Kidney (tissue), 14 donors: ENCODE measurements around the gene MAPK10. TPM values are rescaled to one million over a fixed set of nuclear protein-coding genes. Genes with fewer than 3 reads are reported as not detected.

ENCODE experiments used
- DNase-seq, 5 donors: peaks; one replicate each; pipeline ENCODE4 v3.0.0-alpha.2; 2013 to 2020
- FAIRE-seq: peaks from 2 replicates; lab custom pipeline; 2012; peaks lifted over from hg19 to GRCh38; lab: Jason Lieb, UNC
- H3K27ac ChIP-seq, 2 donors: one replicate each; pipeline ENCODE4 v1.7.0; 2013; ENCODE audit warnings: low read depth in 2 of 2, low read length in 2 of 2, inconsistent platforms in 1 of 2
- H3K27me3 ChIP-seq: one replicate; pipeline ENCODE4 v1.7.1; 2013; ENCODE audit warnings: low read length, inconsistent platforms; ENCODE audit not compliant: control insufficient read depth, insufficient read depth
- H3K36me3 ChIP-seq, 3 donors: one replicate each; pipeline versions ENCODE4 v1.7.0 to v1.7.1; 2013; ENCODE audit warnings: low read length in 3 of 3, control low read depth in 1 of 3, inconsistent platforms in 1 of 3; ENCODE audit not compliant: insufficient read depth in 3 of 3, control insufficient read depth in 2 of 3
- H3K4me1 ChIP-seq, 3 donors: one replicate each; pipeline versions ENCODE4 v1.7.0 to v1.7.1; 2013; ENCODE audit warnings: low read length in 3 of 3, inconsistent platforms in 1 of 3, low read depth in 1 of 3; ENCODE audit not compliant: control insufficient read depth in 2 of 3, insufficient read depth in 2 of 3
- H3K4me3 ChIP-seq, 3 donors: one replicate each; pipeline versions ENCODE4 v1.7.0 to v1.8.1; 2013; ENCODE audit warnings: low read length in 3 of 3, control low read depth in 1 of 3, inconsistent platforms in 1 of 3
- H3K9ac ChIP-seq, 3 donors: one replicate each; pipeline versions ENCODE4 v1.7.0 to v1.7.1; 2013; ENCODE audit warnings: low read length in 3 of 3, control low read depth in 1 of 3, inconsistent platforms in 1 of 3
- H3K9me3 ChIP-seq, 3 donors: one replicate each; pipeline versions ENCODE4 v1.7.0 to v1.7.1; 2013; ENCODE audit warnings: low read length in 3 of 3, control low read depth in 1 of 3, inconsistent platforms in 1 of 3; ENCODE audit not compliant: control insufficient read depth in 2 of 3, insufficient read depth in 1 of 3
- intact Hi-C: fragments of 100-400 bp; cut with DNase I; formaldehyde crosslinking; loops from one replicate; pipeline ENCODE4 v1.11.1; 2022
- polyA plus RNA-seq: library from polyadenylated mRNA; stranded (reverse); fragments of 350-450 nt; fragmentation: Illumina TruSeq; extraction: RNeasy Lipid Tissue Mini Kit (QIAGEN cat#74804); gene quantifications from one replicate; pipeline ENCODE4 v1.2.3, GENCODE V29; 2014; ENCODE audit warnings: low read depth, low replicate concordance; ENCODE audit not compliant: insufficient read depth
- total RNA-seq: library from RNA; stranded (reverse); fragmentation: NEBNext Ultra II Directional; extraction: Animal tissue kit (Norgen Biotek cat#: 25700); gene quantifications from one replicate; pipeline ENCODE4 v1.2.1, GENCODE V29; 2021
- TF ChIP-seq, protein P1 (sequence below): IDR thresholded peaks from 3 replicates; pipeline ENCODE4 v1.5.1; 2012; ENCODE audit warnings: mild to moderate bottlenecking, moderate library complexity, borderline replicate concordance; ENCODE audit not compliant: insufficient read depth; ENCODE audit errors: extremely low read depth
- donor health status: control.
- donor health status: control.
- donor health status: control.
- donor health status: control.
- donor health status: control.
- donor health status: DM: yes; HTN: yes; CAD: no.
- donor health status: Normal renal cell carcinoma (clear cell type).

Gene MAPK10
- total and polyA plus RNA-seq, 2 donors from 2014 or later, result 27.6 to 54.5 TPM

GRCh38 chr4:86043755-86044592 is 315.9 kb downstream of the MAPK10 start:
- Histone ChIP-seq H3K9me3 (no peaks in the 10 kb centered on the region), H3K36me3 (no peaks in the 10 kb centered on the region), H3K4me1 (peaks cover 0 to 4% (median 0%) of the 10 kb centered on the region in 3 donors), H3K27me3 (no peaks in the 10 kb centered on the region), H3K9ac (peak overlapping the region in 1 of 3 donors; percentile 25), H3K27ac (no peak overlapping the region), H3K4me3 (no peak overlapping the region)
- peak in 3 of 5 donors; percentile 30 to 89 (median 82) for DNase-seq
- intact Hi-C loops, result no loop called here
- TF ChIP-seq, protein P1, sequence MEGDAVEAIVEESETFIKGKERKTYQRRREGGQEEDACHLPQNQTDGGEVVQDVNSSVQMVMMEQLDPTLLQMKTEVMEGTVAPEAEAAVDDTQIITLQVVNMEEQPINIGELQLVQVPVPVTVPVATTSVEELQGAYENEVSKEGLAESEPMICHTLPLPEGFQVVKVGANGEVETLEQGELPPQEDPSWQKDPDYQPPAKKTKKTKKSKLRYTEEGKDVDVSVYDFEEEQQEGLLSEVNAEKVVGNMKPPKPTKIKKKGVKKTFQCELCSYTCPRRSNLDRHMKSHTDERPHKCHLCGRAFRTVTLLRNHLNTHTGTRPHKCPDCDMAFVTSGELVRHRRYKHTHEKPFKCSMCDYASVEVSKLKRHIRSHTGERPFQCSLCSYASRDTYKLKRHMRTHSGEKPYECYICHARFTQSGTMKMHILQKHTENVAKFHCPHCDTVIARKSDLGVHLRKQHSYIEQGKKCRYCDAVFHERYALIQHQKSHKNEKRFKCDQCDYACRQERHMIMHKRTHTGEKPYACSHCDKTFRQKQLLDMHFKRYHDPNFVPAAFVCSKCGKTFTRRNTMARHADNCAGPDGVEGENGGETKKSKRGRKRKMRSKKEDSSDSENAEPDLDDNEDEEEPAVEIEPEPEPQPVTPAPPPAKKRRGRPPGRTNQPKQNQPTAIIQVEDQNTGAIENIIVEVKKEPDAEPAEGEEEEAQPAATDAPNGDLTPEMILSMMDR, result peak; percentile 60
- peak; percentile 72 for FAIRE-seq

DNA sequence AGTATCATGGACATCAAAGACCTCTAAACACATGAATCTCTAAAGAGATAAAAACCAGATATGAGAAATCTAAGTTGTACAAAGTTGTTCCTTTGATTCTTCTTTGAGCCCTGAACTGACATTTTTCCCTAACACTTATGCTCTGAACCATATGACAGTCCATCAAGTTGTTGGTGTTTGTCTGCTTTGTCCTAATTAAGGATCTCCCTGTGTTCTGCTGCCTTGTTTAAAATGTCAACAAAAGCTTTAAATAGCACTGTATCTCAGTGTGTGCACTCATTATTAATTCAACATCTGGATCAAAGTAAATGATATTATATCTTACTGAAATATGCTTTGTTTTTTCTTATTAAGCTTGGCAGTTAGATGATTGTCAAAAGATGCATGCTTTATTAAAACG is 321.8 kb downstream of the MAPK10 start:
- FAIRE-seq (no peak), DNase-seq (no peak)
- Histone ChIP-seq H3K4me1 (peaks cover 0 to 2% (median 0%) of the 10 kb centered on the region in 3 donors), H3K9me3 (no peaks in the 10 kb centered on the region), H3K27ac (no peak overlapping the region), H3K36me3 (no peaks in the 10 kb centered on the region), H3K4me3 (no peak overlapping the region), H3K9ac (no peak overlapping the region), H3K27me3 (no peaks in the 10 kb centered on the region)
- intact Hi-C loops, result no loop called here
- TF ChIP-seq, protein P1, result no peak

- TF ChIP-seq, protein P1, result no peak
- no peak for FAIRE-seq
- Histone ChIP-seq H3K27ac (no peak overlapping the region), H3K9me3 (no peaks in the 10 kb centered on the region), H3K4me1 (peaks cover 0 to 2% (median 0%) of the 10 kb centered on the region in 3 donors), H3K36me3 (no peaks in the 10 kb centered on the region), H3K9ac (no peak overlapping the region), H3K4me3 (no peak overlapping the region), H3K27me3 (no peaks in the 10 kb centered on the region)
- intact Hi-C loops, result no loop called here
- peak in 2 of 5 donors; percentile 32 to 50 for DNase-seq
These were observed 323.1 kb downstream of the MAPK10 start for GRCh38 chr4:86036736-86037135.
